Endometrium (tissue), 2 donors: ENCODE measurements around the gene ERICH4.
"Not testable (repeated sequence)": the region's sequence is repeated elsewhere in the genome, so short reads cannot be mapped to it uniquely, and the experiment has no call there.

ENCODE experiments used
- FAIRE-seq: peaks from 2 replicates; lab custom pipeline; 2012; peaks lifted over from hg19 to GRCh38; lab: Jason Lieb, UNC
- donor health status: control.
- donor health status: control.

Gene ERICH4

DNA sequence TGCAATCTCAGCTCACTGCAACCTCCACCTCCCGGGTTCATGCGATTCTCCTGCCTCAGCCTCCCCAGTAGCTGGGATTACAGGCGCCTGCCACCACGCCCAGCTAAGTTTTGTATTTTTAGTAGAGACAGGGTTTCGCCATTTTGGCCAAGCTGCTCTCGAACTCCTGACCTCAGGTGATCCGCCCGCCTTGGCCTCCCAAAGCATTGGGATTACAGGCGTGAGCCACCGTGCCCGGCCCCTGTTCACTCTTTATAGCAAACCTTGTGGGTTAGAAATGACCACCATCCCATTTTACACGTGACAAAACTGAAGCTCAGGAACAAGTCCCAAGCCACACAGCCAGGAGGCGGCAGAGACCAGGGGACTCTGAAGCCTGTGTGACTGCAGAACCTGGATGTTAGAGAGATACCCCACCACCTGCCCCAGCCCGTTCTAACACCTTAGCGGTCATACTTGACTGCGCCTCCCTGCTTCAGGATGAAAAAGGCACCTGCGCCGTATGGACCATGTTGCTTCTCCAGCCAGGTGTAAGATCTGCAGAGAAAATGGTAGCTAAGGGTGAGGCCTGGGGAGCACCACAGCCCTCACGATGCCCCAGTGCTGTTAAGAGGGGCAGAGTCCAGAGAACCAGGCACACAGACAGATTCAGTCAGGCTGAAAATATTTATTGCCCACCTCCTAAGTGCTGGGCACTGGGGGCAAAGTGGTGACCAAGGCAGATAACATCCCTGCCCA, 6.9 kb upstream of the ERICH4 start:
- FAIRE-seq, result no peak

DNA sequence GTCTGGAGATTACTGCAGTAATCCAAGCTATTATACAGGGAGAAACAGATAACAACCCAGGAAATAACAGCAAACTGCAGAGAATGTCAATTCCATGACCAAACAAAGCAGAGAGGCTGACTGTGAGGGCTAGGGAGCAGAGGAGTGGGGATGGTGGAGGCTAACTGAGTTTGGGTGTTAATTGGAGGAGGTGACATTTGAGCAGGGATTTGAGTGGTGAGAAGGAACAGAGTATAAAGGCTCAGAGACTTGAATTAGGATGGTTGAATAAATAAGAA, 6.3 kb upstream of the ERICH4 start:
- FAIRE-seq, result no peak

DNA sequence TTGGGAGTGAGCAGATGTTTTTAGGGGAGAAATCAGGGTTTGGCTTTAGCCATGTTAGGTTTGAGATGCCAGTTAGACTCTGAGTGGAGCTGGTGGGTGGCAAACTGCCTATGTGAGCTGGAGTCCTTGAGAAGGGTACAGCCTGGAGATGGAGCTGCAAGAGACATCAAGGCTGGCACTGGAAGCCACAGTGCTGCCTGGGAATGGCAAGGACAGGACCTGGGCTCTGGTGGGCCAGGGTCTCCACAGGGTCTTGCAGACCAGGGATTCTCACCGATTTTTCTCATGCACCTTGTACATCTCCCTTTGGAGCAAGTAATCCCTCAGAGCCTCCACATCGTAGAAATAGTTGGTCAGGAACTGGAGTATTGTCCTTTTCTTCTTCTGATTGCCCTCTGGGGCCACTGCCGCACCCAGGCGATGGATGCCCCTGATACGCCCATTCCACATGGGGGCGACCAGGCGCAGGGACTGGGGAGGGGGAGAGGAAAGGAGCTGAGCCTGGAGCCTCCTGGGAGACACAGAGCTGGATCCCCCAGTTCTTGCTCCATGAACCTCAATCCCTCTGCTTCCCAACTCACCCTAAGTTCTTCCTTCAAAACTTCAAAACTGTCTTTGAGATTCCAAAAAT, 4.9 kb upstream of the ERICH4 start:
- no peak for FAIRE-seq

DNA sequence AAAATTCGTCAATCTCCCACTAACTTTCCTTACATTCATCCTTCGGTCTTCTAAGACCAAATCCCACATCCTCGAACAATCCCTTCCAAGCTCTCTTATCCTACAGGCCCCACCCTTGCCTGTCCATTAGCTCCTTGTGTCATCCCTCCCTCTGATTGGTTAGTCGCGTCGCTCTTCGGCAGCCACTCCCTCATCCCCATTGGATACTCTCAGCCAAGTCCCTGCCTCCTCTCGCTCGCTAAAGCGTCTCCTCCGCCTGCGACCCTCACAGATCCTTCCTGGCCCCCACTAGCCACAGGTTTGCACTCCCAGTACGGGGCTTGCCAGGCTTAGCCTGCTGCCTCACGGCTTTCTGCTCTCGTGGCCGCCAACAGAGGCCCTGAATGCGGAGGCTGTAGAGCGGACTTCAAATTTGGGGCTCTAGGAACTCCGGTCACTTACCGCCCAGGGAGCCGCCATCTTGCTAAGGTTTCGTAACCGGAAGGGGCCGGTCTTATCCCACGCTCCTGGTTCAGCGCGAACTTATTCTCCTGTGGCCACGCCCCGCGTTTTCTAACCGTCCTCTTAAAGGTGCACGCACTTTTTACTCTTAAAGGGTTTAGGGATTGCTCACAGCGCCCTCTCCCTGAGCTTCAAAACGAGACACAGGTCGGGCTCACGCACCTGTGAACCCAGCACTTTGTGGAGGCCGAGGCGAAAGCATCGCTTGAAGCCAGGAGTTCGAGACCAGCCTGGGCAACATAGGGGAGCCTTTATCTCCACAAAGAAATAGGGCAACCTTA, 3.3 kb upstream of the ERICH4 start, which contains the start of gene DMAC2:
Gene DMAC2 (minus strand): TSS at position 472 of the 782 bp plus-strand sequence. CDS start 13 bp downstream, at position 459.
- peak; percentile 91 for FAIRE-seq

DNA sequence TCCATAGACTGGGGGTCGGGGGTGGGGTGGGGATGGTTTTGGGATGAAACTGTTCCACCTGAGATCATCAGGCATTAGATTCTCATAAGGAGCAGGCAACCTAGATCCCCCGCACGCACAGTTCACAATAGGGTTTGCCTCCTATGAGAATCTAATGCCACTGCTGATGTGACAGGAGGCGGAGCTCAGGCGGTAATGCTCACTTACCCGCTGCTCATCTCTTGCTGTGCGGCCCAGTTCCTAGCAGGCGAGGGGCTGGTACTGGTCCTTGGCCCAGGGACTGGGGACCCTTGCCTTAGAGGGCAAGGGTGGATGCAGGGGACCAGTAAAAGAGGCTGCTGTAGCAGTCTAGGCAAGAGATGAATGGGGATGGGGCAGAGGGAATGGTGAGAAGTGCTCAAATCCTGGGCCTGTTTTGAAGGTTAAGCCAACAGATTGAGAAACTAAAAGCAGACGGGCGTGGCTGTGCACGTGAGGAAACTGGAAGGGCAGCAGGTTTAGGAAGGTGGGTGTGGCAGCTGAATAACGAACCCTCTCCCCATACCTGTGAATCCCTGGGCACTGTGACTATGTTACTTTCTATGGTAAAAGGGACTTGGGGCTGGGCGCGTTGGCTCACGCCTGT, 1.5 kb upstream of the ERICH4 start:
- no peak for FAIRE-seq

DNA sequence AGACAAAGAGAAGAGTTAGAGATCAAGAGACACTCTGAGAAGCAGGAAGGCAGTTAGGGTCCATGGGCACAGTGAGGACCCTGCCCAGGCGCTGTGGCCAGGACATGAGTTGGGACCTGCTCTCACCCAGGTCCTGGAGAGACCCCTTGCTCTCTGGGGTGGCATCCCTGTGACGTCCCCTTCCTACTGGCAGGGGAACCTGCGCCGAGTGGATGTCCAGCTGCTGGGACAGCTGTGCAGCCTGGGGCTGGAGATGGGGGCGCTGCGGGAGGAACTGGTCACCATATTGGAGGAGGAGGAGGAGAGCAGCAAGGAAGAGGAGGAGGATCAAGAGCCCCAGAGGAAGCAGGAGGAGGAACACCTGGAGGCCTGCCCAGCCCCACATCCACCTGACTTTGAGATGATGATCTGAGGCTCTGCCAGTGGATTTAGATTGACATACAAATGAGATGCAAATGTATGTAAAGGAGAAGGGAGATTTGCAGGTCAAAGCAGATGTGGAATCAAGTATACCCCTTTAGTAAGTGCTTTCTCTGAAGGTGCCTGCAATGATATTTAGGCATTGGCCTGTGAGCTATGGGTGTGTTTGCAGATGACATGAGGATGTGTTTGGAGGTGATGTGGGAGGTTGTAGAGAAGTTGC, 978 bp downstream of the ERICH4 start:
- no peak for FAIRE-seq

DNA sequence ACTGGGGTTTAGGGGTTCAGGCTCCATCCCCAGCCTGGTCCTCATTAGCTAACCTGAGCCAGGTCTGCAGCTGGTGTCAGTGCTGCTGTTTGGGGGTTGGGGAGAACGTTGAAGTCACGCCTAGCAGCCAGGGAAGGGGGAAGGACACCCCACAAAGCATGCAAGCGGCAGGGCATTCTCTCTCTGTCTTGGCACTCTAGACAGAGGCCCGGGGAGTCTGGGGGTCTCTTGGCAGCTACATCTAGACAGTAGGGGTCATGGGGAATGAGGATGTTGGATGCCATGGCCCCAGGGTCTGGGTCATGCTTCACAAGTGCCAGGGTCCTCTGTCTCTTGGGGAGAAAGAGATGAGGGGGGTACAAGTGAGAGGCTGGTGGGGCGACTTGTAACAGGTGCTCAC, 2.6 kb downstream of the ERICH4 start:
- no peak for FAIRE-seq

DNA sequence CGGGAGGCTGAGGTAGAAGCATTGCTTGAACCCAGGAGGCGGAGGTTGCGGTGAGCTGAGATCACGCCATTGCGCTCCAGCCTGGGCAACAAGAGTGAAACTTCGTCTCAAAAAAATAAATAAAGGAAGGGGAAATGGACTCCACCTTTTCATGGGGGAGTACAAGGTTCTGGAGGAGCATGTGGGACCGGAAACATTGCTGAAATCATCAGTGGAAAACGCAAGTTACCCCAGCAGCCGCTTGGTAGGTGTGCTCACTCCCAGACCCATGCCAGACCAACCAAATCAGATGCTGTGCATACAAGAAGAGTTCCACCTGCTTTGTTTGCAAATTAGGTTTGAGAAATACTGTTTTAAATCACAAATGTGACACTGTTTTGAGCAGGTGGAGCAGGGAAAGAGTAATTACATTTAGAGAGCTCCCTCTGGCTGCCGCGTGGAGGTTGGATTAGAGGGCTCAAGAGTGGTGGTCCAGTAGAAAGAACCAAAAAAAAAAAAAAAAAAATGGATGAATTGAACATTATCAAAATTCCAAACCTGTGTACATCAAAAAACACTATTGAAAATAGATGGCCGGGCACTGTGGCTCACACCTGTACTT, 4.9 kb downstream of the ERICH4 start:
- no peak for FAIRE-seq

DNA sequence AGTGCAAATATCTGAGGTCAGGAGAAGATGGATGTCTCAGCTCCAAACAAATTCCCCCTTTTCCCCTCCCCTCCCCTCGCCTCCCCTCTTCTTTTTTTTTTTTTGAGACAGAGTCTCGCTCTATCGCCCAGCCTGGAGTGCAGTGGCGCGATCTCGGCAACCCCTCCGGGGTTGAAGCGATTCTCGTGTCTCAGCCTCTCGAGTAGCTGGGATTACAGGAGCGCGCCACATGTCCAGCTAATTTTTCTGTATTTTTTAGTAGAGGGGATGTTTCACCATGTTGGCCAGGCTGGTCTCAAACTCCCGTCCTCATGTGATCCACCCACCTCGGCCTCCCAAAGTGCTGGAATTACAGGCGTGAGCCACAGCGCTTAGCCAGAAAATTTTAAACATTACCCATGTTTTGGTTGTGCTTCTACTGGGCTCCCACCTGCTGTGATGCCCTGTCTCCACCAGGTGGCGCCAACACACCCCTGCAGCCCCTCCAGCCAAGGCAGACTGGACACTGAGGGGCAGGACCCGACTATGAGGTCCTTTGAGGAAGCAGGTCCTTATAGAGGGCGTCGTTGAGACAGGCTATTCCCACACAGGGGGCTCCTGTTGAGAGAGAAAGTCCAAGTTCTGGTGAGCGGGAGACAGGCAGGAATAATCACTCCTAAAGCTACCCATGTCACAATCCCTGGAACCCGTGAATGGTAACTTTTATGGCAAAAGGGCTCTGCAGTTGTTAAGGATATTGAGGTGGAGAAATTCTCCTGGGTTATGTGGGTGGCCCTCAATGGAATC, 6.3 kb downstream of the ERICH4 start:
- peak; percentile 39 for FAIRE-seq

DNA sequence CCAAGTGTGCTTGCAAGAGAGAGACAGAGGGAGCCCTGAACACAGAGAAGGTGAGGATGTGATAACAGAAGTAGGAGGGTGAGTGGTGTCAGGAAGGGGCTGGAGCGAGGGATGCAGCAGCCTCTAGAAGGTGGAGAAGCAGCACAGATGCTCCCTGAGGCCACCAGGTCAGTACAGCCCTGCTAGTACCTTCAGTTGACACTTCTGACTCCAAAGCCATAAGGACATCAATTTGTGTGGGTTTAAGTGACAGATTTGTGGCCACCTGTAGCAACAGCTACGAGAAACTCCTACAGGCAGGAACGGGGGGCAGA, 6.9 kb downstream of the ERICH4 start:
- no peak for FAIRE-seq

DNA sequence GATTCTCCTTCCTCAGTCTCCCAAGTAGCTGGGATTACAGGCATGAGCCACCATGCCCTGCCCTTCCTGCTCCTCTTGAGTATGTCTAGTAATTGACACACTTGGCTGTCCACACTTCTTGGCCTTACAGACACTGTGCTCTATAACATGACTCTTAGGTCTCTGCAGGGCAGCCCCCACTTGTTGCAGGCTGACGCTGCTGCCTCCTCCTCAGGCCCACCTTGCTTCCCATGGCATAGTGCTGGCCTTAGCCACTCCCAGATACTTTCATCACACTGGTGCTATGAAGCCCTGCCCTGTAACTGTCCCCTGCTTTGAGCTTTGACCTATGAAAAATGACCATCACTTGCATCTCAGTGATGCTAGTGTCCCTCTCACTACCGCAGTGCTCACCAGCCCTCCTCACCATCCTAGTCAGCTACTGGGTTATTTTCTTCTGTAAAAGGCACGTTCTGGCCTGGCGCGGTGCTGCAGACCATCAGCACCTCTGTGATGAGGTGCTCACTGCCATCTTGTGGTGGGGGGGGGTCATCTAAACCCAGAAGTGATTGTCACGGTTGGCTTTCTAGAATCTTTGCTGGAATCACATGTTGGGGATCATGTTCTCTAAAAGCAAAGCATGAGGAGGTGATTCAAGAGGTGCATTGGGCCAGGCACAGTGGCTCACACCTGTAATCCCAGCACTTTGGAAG, 9.8 kb downstream of the ERICH4 start:
- FAIRE-seq, result no peak

DNA sequence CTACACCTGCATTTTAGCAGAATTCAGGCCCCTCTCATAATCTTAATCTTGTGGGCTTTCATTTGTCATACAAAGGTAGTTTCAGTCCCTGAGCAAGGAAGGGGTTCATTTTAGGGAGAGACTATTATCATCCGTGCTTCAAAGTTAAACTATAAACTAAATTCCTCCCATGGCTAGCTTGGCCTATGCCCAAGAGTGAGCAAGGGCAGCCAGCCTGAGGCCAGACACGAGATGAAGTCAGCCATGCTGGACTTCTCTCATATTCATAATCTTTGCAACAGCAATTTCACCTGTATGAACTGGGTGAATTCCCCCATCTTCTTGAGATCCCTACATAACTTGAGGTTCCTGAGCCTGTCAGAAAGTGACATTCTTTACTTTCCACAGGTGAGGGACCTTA, 13.0 kb downstream of the ERICH4 start:
- no peak for FAIRE-seq

DNA sequence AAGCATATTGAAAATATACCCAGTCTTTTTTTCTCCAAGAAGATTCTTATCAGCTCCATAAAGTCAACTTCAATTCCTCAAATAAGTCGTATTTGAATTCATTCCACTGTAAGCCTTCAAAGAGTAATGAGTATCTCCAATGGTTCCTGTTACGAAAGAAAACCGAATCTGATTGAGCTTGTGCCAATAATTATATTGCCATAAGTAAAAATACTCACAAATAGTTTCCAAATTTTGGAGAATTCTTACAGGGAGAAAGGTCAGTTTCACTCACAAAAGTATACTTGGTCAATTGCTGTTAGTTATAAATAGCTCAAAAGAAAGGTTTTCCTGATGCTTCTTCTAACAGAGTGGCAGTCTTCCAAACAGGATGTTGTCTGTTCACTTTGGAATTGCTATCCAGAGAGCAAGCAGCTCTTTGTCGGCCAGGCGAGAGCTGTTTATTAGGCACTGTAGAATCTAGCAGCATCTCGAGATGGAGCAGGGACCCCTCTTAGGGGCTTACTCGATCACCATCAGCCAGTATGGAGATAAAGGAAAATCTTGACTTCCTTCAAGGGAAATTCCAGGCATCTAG, 13.5 kb downstream of the ERICH4 start:
- peak; percentile 77 for FAIRE-seq

DNA sequence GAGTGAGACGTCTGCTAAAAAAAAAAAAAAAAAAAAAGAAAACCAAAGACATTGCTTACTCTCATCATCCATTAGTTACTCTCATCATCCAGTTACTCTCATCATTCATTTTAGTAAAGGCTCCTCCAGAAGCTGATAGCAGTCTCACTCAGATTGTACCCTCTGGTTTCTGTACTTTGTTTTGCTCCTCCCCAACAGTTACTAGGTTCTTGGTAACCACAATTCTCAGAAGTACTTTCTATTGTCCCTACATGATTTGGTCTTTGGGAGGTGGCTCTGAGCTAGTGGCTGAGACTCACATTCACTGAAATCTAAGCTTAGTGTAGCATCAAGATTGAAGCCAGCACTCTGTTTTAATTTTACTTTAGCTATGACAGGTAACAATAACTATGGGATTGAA, 14.3 kb downstream of the ERICH4 start:
- no peak for FAIRE-seq

DNA sequence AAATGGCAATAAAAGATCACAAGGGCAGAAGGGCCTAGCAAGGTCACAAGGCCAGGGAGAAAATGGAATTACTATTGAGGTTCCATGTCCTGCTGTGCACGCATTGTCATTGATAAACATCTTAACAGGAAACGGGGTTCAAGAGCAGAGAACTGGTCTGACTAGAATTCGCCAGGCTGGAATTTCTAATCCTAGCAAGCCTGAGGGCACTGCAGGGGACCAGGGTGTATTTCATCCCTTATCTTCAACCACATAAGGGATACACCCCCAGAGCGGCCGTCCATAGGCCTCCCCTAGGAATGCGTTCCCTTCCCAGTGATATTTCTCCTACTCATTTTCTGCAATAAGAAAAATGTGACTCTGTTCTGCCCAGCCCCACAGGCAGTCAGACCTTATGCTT, 19.5 kb downstream of the ERICH4 start:
- FAIRE-seq, result no peak

DNA sequence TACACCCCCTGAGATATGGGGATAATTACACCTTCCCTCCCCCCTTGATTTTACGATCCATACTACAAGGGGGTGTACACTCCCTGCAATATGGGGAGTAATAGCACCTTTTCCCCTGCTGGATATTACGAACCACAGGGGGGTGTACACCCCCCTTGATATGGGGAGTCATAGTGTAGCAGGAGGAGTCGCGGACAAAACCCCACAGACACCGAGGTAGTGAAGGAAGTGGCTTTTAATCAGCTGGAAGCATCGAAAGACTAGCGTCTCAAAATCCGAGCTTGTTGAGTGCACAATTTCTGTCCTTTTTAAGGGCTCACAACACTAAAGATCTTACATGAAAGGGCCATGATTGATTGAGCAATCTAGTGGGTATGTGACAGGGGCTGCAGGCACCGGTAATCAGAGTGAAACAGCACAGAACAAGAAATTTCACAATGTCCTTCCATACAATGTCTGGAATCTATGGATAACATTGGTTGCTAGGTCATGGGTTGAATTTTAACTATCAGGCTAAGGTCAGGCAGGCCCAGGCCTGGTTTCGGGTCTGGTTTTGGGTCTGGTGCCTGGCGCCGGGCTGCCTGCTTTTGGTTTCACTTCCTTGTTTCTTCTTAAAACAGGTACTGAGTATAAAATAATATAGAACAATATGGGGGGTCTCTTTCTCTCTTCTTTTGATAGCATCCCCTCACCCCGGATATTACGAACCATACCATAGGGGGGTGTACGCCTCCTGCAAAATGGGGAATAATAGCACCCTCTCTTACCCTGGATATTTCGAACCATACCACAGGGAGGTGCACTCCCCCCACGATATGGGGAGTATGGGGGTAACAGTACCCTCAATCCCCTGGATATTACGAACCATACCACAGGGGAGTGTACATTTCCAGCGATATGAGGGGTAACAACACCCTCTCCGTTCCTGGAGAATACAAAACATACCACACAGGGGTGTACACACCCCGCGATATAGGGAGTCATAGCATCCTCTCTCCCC, 20.6 kb downstream of the ERICH4 start:
- FAIRE-seq, result not testable (repeated sequence)

DNA sequence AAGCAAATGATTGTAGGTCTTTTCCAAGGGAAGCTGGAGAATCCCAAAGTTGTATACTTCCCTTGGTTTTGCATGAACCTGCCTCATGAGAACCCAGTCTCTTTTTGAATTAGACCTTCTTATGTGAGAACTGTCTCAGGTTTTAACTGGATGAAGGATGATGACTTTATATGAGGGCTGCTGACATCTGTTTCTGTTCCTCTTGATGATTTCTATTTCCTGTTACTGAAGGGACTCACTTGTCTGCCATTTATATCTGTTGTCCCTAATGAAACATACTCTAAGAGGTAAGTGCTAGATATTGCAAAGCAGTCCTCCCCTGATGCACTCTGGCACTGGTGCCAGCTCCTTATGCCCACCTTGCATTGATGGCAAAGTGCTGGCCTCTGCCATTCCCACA, 33.6 kb downstream of the ERICH4 start:
- FAIRE-seq, result no peak

DNA sequence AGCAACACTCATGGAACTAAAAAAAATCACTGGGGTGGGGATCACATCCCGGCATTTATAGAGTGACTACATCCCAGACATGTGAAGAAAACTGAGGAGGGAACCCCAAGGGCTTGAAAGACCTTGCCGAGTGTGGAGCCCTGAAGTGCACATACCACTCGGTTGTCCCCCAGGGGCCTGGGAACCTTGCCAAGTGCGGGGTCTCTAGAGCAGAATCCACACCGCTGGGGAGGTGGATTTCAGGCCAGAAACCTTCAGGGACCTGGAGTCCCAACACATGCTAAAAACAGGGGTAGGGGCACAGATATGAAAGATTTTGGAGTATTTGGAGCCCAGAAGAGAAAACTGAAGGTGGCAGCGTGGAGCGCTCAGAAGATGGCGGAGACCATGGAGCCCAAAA, 35.2 kb downstream of the ERICH4 start:
- no peak for FAIRE-seq
